CD14-positive monocyte (primary cell): Measurements from ENCODE around the gene DNAJC3. TPM values are rescaled to one million over a fixed set of nuclear protein-coding genes. Genes with fewer than 3 reads are reported as not detected.

Experiments
- DNase-seq, 3 donors: peaks; one replicate each; pipeline ENCODE4 v3.0.0-alpha.2; 2011 to 2022
- H2AFZ ChIP-seq: 2 replicates; pipeline ENCODE4 v1.6.0; 2012; ENCODE audit warnings: mild to moderate bottlenecking, low read depth, low read length, inconsistent platforms; ENCODE audit not compliant: insufficient read depth, poor library complexity, severe bottlenecking
- H3K27ac ChIP-seq, 2 donors: 1 replicate in 1 of 2; 2 replicates in 1 of 2; pipeline ENCODE4 v1.5.1; 2012 to 2013; ENCODE audit warnings: low read length in 2 of 2, control low read depth in 1 of 2, inconsistent platforms in 1 of 2, low read depth in 1 of 2, mild to moderate bottlenecking in 1 of 2
- H3K27me3 ChIP-seq, 2 donors: one replicate each; pipeline versions ENCODE4 v1.6.0 to v1.6.1; 2011 to 2013; ENCODE audit warnings: low read length in 2 of 2; ENCODE audit not compliant: control insufficient read depth in 2 of 2, insufficient read depth in 2 of 2
- H3K36me3 ChIP-seq, 2 donors: replicated peaks in 1 of 2; 1 replicate in 1 of 2; 2 replicates in 1 of 2; pipeline versions ENCODE4 v1.5.1 to v1.6.1; 2012 to 2013; ENCODE audit warnings: low read length in 2 of 2, control low read depth in 1 of 2, inconsistent platforms in 1 of 2, mild to moderate bottlenecking in 1 of 2; ENCODE audit not compliant: insufficient read depth in 2 of 2, control insufficient read depth in 1 of 2
- H3K4me1 ChIP-seq, 2 donors: 1 replicate in 1 of 2; 2 replicates in 1 of 2; pipeline versions ENCODE4 v1.5.1 to v1.6.1; 2012 to 2013; ENCODE audit warnings: low read length in 2 of 2, control low read depth in 1 of 2, inconsistent platforms in 1 of 2, mild to moderate bottlenecking in 1 of 2, moderate library complexity in 1 of 2; ENCODE audit not compliant: insufficient read depth in 2 of 2, control insufficient read depth in 1 of 2
- H3K4me2 ChIP-seq: replicated peaks from 2 replicates; pipeline ENCODE3; 2012; ENCODE audit warnings: low read length, moderate library complexity, mild to moderate bottlenecking; ENCODE audit not compliant: poor library complexity, severe bottlenecking; ENCODE audit errors: extremely low read depth
- H3K4me3 ChIP-seq, 3 experiments: fragments of 200-600 bp in 1 of 3; sonication (generic) in 1 of 3; replicated peaks in 1 of 3; 1 replicate in 2 of 3; 2 replicates in 1 of 3; pipeline ENCODE4 v1.5.1; 2011 to 2013; ENCODE audit warnings: low read length in 3 of 3, mild to moderate bottlenecking in 3 of 3, control low read depth in 2 of 3, low read depth in 2 of 3, inconsistent platforms in 1 of 3, moderate library complexity in 1 of 3
- H3K79me2 ChIP-seq: 2 replicates; pipeline ENCODE4 v1.6.0; 2012; ENCODE audit warnings: mild to moderate bottlenecking, control low read depth, inconsistent platforms, low read length, moderate library complexity; ENCODE audit not compliant: insufficient read depth
- H3K9ac ChIP-seq: 2 replicates; pipeline ENCODE4 v1.6.0; 2017; ENCODE audit warnings: low read length, mild to moderate bottlenecking; ENCODE audit not compliant: insufficient read depth, poor library complexity, severe bottlenecking
- H3K9me3 ChIP-seq, 2 donors: replicated peaks in 1 of 2; 1 replicate in 1 of 2; 2 replicates in 1 of 2; pipeline versions ENCODE4 v1.5.1 to v1.6.1; 2012 to 2013; ENCODE audit warnings: low read length in 2 of 2, control low read depth in 1 of 2; ENCODE audit not compliant: control insufficient read depth in 1 of 2, insufficient read depth in 1 of 2
- H4K20me1 ChIP-seq: 2 replicates; pipeline ENCODE4 v1.6.0; 2012; ENCODE audit warnings: mild to moderate bottlenecking, low read length, control low read depth, moderate library complexity; ENCODE audit not compliant: insufficient read depth
- H3K27ac Mint-ChIP-seq, 7 donors: one replicate each; pipeline ENCODE4 v1.8.0; 2020; ENCODE audit warnings: mild to moderate bottlenecking in 7 of 7, mixed read lengths in 7 of 7, moderate library complexity in 6 of 7, inconsistent platforms in 2 of 7
- H3K27me3 Mint-ChIP-seq, 3 donors: one replicate each; pipeline ENCODE4 v1.8.0; 2021 to 2022; ENCODE audit warnings: low read depth in 3 of 3, mild to moderate bottlenecking in 3 of 3, mixed read lengths in 3 of 3, moderate library complexity in 3 of 3, inconsistent platforms in 1 of 3
- H3K36me3 Mint-ChIP-seq, 2 donors: one replicate each; pipeline ENCODE4 v1.8.0; 2020; ENCODE audit warnings: mixed read lengths in 2 of 2, inconsistent platforms in 1 of 2, mild to moderate bottlenecking in 1 of 2
- H3K4me1 Mint-ChIP-seq: one replicate; pipeline ENCODE4 v1.8.0; 2020; ENCODE audit warnings: mild to moderate bottlenecking, mixed read lengths
- H3K4me3 Mint-ChIP-seq, 2 donors: one replicate each; pipeline ENCODE4 v1.8.0; 2020; ENCODE audit warnings: mild to moderate bottlenecking in 2 of 2, mixed read lengths in 2 of 2, moderate library complexity in 1 of 2
- H3K9me3 Mint-ChIP-seq, 7 donors: one replicate each; pipeline ENCODE4 v1.8.0; 2020 to 2022; ENCODE audit warnings: mixed read lengths in 7 of 7, mild to moderate bottlenecking in 6 of 7, moderate library complexity in 6 of 7, inconsistent platforms in 2 of 7
- CTCF ChIP-seq: fragments of 200-600 bp; IDR thresholded peaks from one replicate; pipeline ENCODE4 v1.8.0; 2022; ENCODE audit warnings: antibody characterized with exemption, mild to moderate bottlenecking
- WGBS: methylation state at CpG from one replicate; pipeline ENCODE4 v1.1.5; 2013; ENCODE audit warnings: missing lambda C conversion rate; ENCODE audit not compliant: insufficient coverage; 5-methylcytosine and 5-hydroxymethylcytosine counted together
- intact Hi-C, 2 donors: fragments of 100-400 bp; cut with micrococcal nuclease; formaldehyde crosslinking; loops; one replicate each; pipeline versions ENCODE4 v1.15.0 to v1.15.1; 2023
- polyA plus RNA-seq, 3 donors: library from polyadenylated mRNA; depleted of rRNA in 1 of 3; unstranded in 2 of 3; stranded (reverse) in 1 of 3; fragments of 300-500 nt in 2 of 3; fragments of >200 nt in 1 of 3; fragmentation: Illumina TruSeq in 2 of 3; gene quantifications; 1 replicate in 2 of 3; 2 replicates in 1 of 3; pipeline ENCODE4 v1.2.3, GENCODE V29; 2012 to 2021

Gene DNAJC3
- polyA plus RNA-seq, 3 donors = 11.1 to 27.6 (median 22.3) TPM

DNA sequence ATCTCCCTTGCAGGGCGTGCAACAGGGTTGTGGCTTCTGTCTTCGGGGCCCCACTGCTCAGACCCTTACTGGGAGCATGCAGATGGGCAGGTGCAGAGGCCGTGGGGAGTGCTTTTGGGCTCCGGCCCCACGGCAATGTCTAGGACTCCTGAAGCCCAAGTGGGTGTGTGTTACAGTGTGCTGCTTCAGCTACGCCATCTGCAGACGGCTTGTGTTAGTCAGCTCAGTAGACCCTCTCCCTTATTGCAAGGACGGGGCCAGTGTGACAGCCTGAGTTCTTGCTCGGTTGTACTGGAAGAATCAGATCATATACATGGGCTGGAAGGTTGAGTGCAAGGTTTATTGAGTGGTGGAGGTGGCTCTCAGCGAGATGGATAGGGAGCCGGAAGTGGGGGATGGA is 39.3 kb downstream of the DNAJC3 start:
- Histone ChIP-seq H3K9ac (no peak overlapping the region), H3K9me3 (peaks cover 0 to 11% of the 10 kb centered on the region in 2 donors), H3K4me1 (peaks cover 16 to 34% of the 10 kb centered on the region in 2 donors), H3K4me3 (no peak overlapping the region), H3K27ac (peak overlapping the region in 1 of 2 donors; percentile 87), H3K27me3 (no peaks in the 10 kb centered on the region), H2AFZ (no peak overlapping the region), H3K79me2 (peaks cover 96% of the 10 kb centered on the region), H4K20me1 (peaks cover 54% of the 10 kb centered on the region), H3K36me3 (peaks cover 18 to 59% of the 10 kb centered on the region in 2 donors), H3K4me2 (no peak overlapping the region)
- WGBS = 100% methylated on average over 9 of the region's 11 CpGs
- Mint-ChIP-seq H3K4me1 (peaks cover 28% of the 10 kb centered on the region), H3K27me3 (no peaks in the 10 kb centered on the region), H3K36me3 (peaks cover 45 to 64% of the 10 kb centered on the region in 2 donors), H3K27ac (peak overlapping the region in 6 of 7 donors; percentile 4 to 95 (median 64)), H3K9me3 (peaks cover 2 to 13% (median 4%) of the 10 kb centered on the region in 7 donors), H3K4me3 (no peak overlapping the region)
- intact Hi-C loops = no loop called here
- no peak for DNase-seq
- no peak for TF ChIP-seq CTCF

- H3K27me3 ChIP-seq = no peaks in the 10 kb centered on the region
- no peak overlapping the region for H2AFZ ChIP-seq
- Mint-ChIP-seq H3K9me3 (peaks cover 0 to 6% (median 0%) of the 10 kb centered on the region in 7 donors), H3K4me3 (no peak overlapping the region), H3K36me3 (peaks cover 43 to 70% of the 10 kb centered on the region in 2 donors), H3K4me1 (peaks cover 6% of the 10 kb centered on the region), H3K27ac (peak overlapping the region in 2 of 7 donors; percentile 60 to 71), H3K27me3 (no peaks in the 10 kb centered on the region)
- H3K4me3 ChIP-seq = no peak overlapping the region
- H3K79me2 ChIP-seq = peaks cover 84% of the 10 kb centered on the region
- no peak for TF ChIP-seq CTCF
- 100% methylated on average over 1 of the region's 1 CpG for WGBS
- peaks cover 28 to 61% of the 10 kb centered on the region in 2 donors for H3K36me3 ChIP-seq
- peaks cover 73% of the 10 kb centered on the region for H4K20me1 ChIP-seq
- no peaks in the 10 kb centered on the region for H3K4me1 ChIP-seq
- intact Hi-C loops = no loop called here
- no peak overlapping the region for H3K4me2 ChIP-seq
- no peak overlapping the region for H3K9ac ChIP-seq
- DNase-seq = no peak
- H3K27ac ChIP-seq = no peak overlapping the region
- no peaks in the 10 kb centered on the region for H3K9me3 ChIP-seq
Measured at GRCh38 chr13:95722241-95722640, 45.3 kb downstream of the DNAJC3 start.
